CD4-positive, alpha-beta T cell treated with Interleukin-21 for 1 hour (primary cell): ENCODE data around the gene TTLL6.
A peak's percentile ranks its signal among the peaks of the same experiment; 100 is the strongest.
"Not testable (repeated sequence)": the region's sequence is repeated elsewhere in the genome, so short reads cannot be mapped to it uniquely, and the experiment has no call there.

ENCODE experiments used
- DNase-seq: peaks from one replicate; pipeline ENCODE4 v3.0.0-alpha.2; 2020

TTLL6 gene

GRCh38 chr17:48814504-48814903 is 2.5 kb downstream of the TTLL6 start:
- peak; percentile 71 for DNase-seq

- no peak for DNase-seq
These were observed 5.0 kb downstream of the TTLL6 start for GRCh38 chr17:48812001-48812400.

DNA sequence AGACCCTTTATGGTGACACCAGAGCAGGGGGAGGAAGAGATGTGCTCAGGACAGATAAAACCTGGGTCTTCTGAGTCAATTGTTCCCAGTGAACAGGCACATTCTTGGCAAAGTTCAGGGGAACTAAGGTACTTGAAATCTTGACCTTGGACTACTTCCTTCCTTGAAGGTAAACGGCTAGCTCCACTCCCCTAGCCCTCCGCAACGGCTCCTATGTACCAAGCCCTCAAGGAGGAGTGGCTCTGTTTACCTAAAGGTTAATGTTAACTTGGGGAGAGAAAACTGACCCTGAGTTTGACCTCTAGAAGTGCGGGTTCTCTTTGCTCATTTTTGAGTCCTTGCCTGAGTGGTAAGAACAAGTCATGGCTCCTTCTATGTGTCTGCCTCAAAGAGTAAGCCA is 7.8 kb downstream of the TTLL6 start:
- no peak for DNase-seq

DNA sequence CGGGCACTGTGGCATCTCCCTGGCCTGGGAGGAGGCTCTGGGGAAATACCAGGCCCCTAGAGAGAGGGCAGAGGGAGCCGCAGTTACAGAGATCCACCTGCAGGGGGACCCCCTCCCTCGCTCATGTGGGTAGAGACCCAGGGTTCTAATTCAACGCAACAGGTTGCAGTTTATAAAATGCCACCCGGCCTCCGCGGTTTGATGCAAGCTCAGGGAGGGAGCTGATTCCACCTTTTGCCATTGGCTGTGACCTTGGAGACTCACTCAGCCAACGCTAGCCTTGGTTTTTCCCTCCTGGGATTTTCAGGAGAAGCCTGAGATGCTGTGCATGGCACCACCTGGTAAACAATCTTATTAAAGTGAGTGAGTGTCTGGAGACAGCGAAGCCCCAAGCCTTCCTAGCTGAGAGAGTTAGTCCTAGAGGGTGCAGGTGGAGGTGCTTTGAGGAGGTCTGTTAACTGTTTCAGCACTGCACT is 12.1 kb downstream of the TTLL6 start:
- DNase-seq: peak; percentile 63

- no peak for DNase-seq
These were observed 16.3 kb downstream of the TTLL6 start for GRCh38 chr17:48800626-48801217.

DNA sequence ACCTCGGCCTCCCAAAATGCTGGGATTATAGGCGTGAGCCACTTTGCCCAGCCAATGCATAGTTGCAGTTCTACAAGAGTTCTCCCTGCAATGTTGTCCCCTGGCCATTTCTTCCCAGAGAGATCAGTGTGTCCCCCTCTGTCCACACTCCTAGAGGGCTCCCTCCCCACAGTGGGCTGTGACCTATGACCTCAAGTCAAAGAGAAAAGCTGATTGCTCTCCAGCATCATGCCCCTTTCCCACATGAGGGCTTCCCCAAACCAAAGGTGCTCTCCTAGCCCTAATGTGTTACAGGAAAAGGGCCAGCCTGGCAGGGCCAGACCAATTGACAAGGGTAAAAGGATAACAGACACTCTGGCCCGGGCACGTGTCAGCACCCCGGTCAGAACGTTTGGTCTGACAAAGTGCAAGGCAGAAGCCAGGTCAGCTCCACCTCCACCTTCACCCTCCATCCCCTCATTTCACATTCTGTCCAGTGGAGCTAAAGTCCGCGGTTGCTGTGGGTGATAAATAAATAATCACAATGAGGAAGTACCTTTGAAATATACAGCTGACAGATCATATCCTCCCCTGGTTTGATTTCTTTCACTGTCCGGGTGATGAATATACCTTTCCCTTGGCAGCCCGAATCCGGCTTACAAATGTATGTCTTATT is 17.8 kb downstream of the TTLL6 start:
- DNase-seq: no peak

- DNase-seq: not testable (repeated sequence)
These were observed 20.9 kb downstream of the TTLL6 start for GRCh38 chr17:48796163-48796522.

GRCh38 chr17:48795444-48796162 is 21.4 kb downstream of the TTLL6 start:
- DNase-seq: no peak

DNA sequence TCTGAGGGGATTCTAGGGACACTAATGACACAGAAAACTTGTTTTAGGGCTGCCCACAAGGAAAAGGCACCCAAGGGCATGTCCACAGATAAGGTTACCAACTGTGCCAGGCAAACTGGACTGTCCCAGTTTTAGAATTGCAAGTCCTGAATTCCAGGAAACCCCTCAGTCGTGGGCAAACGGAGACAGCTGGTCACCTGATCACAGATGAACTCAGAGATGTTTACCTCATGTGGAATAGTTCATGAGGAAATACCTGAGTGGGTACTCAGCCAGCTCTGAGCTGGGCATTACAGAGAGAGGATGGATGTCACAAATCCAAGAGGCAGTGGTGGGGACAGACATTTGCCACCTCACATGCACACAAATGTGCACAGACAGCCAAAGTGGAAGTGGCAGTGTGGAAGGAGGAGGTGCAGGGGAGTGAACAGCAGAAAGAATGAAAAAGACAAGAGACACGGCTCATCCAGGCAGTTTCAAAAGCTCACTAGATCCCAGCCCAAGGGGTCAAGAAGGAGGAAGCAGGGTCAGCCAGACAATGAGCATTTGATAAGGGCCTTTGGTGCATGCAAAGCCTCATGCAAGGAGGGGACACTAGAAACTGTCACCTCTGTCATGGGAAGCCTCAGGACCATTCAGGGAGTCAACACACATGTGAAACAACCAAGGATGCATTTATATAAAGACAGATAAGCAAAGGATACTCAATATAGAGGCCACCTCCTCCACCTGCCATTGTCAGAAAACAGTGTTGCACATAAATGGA is 24.8 kb downstream of the TTLL6 start:
- DNase-seq: no peak

DNA sequence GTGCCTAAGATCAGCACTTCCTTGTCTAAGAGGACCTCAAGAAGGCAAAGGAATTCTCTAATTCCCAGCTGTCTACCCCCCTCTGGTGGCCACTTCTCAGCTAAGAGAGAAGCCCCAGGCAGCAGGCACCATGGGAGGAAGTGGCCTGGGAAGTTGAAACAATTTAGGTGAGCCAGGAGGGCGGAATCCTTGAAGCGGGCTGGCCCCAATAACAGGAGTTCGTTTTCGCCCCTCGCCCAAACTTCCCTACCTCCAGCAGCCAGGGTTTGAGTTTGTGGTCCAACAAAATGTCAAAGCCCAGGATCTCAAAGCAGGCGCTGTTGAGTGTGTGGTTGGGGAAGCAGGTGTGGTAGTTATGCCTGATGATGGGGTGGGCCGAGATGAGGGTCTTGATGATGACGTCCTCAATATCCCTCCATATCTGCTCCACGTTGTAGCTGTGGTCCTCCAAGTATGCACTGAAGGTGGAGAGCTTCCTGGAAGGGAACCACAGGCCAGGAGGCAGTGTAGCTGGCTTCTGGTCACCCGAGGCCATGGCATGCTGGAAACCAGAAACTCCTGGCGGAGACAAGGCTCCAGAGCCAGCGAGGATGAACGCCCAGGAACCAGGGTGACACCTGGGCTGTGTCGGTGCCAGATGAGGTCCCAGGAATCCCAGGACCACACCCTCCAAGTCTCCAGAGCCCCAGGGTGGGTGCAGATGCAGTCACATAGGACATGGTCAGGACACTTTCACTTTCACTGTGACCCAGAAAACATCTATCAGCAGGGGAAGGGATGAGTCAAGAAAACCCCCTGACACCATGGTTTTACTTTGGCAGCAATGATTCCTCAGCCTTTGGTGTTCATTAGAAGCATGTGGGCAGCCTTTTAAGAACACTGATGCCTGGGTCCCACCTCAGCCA is 25.6 kb downstream of the TTLL6 start:
- DNase-seq: peak; percentile 26

DNA sequence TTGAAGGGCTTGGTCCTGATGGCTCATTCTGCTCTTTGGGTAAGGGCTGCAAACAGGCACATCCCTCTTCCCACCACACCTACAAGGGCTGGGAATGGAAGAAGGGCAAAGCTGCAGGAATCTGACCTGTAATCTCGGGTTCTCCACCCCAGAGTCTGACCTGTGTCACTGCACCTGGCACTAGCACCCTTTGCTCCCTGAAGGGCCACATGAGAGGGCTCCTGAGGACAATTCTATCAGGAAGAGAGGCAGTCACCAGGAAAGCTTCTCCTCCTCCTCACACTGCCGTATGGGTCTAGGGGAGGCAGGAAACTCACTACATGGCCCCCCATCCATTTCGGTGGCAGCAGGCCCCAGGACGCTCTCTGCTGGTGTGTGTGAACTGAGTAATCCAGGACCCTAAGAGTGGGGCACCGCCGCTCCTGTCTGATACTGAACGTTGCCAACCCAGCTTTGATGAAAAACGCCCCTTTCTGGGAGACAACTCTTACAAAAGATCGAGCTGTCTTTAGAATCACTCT is 26.4 kb downstream of the TTLL6 start:
- no peak for DNase-seq

DNA sequence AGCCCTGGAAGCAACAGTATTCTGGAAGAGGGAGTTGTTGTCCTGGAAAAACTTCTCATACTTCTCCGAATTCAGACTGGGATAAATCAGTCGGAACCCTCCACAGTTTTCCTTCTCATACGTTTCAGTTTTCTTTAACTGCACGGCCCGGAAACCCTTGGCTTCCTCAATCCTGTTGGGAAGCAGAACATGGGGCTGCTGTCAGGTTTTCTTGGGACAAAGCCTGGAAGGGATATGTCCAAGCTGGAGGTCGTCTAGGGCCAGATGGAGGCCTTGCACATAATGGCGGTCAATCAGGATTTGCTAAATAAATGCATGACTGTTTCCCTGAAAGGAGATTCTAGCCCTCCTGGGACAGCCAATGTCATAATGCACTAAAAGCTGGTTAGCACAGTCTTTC is 29.2 kb downstream of the TTLL6 start:
- no peak for DNase-seq

GRCh38 chr17:48779421-48779820 is 37.6 kb downstream of the TTLL6 start:
- DNase-seq: no peak

DNA sequence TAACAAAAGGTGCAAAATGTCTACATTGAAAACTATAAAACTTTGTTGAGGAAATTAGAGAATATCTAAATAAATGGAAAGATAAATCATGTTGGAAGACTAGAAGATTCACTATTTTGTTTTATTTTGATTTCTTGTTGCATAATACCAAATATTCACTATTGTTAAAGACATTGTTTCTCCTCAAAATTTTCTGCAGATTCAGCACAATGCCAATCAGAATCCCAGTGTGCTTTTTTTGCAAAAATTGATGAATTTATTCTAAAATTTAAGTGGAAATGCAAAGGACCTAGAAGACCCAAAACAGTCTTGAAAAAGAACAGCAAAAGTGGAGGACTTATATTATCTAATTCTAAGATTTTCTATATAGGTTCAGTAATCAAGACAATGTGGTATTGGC is 40.4 kb downstream of the TTLL6 start:
- DNase-seq: no peak

- DNase-seq: no peak
These were observed 43.8 kb downstream of the TTLL6 start for GRCh38 chr17:48773245-48773644.

GRCh38 chr17:48770954-48771353 is 46.1 kb downstream of the TTLL6 start:
- no peak for DNase-seq

DNA sequence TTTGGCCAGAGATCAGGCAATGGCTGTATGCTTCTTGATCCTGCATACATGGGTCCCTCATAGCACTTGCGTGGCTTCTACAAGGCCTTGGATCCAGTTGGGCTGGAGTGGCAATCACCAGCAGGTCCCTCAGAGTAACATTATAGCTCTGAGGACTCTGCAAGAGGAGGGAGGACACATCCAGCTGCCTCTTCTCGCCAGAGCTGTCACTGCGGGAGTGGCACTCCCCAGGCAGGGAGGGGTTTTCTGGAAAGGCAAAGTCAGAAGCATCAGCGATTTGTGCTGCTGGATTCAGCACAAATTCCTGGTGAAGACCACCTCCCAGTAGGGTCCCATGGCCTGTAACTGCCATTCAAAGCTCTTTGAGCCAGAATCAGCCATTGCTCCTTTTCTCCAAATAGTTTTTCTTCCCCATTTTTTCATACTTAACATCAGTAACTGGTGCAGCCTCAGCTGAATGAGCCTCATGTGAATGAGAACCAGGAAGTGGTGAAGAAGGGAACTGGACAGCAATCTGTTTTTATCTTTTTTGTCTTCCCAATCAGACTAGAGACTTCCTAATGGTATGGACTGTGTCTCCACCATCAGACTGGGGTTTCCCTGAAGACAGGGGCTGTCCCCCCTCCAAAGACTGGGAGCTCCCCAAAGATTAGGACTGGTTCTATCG is 47.9 kb downstream of the TTLL6 start:
- no peak for DNase-seq

- DNase-seq: no peak
These were observed 49.7 kb downstream of the TTLL6 start for GRCh38 chr17:48767263-48767774.

DNA sequence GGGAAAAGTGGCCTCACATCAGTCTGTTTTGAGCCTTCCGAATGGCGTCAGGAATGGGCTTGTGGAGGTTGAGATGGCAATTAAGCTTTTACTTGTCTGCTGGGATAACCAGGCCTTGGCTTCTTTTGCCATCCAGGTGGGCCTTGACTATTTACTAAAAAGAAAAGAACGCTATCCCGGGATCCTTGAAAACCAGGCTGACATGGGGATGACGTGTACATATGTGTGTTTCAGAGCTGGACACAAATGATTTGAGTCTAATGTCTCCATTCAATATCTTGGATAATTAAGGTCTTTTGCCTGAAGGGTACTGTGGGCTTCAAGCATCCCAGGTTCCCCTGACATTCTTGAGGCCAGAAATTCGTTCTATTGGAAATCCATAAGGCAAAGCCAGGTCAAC is 55.9 kb downstream of the TTLL6 start:
- DNase-seq: no peak

GRCh38 chr17:48760411-48760810 is 56.6 kb downstream of the TTLL6 start:
- DNase-seq: no peak

GRCh38 chr17:48759288-48759687 is 57.7 kb downstream of the TTLL6 start:
- DNase-seq: no peak
